COR-L47 (cell line): ENCODE data around the gene CIB2.

Experiments
- DNase-seq: peaks from one replicate; lab custom pipeline; 2025; lab: John Stamatoyannopoulos, UW

The CIB2 gene

DNA sequence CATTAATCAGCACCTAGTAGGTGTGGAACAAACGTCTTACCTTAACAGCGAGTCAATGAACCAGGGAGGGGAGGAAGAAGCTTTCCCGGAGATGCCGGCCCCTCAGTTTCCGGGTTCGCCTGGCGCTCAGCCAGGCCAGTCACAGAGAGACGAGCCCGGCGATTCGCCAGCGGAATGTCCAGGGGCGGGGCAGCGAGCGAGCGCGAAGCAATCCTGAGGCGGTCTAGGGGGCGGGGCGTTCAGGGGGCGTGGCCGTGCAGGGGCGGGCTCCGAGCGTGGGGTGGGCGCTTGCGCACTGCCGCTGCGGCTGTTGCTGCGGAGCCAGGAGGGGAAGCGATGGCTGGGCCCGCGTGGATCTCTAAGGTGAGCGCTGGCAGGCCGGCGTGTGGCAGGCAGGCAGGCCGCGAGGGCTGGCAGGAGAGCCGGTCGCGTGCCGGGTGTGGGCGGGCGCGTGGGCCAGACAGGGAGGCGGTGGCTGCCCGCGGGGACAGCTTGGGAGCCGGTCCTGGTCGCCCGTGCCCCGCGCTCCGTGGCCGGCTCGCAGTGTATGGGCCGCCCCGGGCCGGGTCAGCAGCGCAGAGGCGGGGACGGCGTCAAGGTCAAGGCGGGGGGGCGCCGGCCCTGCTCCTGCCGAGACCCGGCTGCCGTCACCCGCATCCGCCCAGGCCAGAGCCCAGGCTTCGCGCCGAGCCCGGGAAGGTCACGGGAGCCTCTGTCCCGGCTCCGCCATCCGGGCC is 18.0 kb upstream of the CIB2 start, which contains the start of gene IDH3A:
Gene IDH3A, plus strand, starts transcription at position 295 of the 737 bp plus-strand sequence. Its CDS starts 42 bp downstream, at position 337.
- peak; percentile 96 for DNase-seq

DNA sequence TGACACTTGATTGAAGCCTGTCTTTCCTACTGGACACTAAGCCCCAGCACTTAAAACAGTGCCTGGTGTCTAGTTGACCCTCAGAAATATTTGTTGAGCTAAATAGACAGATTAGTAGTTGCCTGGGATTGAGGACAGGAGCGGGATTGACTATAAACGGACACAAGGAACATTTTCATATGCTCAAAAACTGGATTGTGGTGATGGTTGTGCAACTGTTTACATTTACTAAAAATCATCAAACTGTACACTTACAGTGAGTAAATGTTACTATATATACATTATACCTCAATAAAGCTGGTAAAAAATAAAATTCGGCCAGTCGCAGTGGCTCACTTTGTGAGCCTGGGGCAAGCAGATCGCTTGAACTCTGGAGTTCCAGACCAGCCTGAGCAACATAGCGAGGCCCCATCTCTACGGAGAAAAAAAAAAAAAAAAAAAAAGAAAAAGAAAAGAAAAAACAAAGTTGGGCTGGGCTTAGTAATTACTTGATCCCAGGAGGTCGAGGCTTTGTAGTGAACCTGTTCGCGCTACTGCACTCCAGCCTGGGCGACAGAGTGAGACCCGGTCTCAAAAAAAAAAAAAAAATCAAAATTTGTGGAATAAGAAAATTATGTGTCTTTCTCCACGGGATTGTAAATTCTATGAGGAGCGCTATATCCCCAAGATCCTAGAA is 17.3 kb upstream of the CIB2 start:
- no peak for DNase-seq

DNA sequence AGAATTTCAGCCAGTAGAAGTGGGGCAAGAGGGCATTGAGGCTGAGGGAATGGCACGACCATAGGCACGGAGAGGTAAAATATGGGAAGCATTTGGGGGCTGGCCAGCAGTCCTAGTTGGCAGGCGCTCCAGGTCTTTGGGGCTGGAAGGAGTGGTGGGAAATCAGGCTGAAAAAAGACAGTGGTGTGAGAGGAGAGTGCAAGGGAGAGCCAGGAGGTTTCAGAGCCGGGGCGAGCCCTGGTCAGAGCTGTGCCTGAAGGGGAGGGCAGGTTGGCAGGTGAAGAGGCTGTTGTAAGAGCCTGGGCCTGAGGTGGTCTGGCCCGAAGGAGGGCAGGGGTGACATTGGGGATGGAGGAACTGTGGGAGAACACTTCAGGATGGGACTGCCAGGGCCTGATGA is 16.3 kb upstream of the CIB2 start:
- no peak for DNase-seq

DNA sequence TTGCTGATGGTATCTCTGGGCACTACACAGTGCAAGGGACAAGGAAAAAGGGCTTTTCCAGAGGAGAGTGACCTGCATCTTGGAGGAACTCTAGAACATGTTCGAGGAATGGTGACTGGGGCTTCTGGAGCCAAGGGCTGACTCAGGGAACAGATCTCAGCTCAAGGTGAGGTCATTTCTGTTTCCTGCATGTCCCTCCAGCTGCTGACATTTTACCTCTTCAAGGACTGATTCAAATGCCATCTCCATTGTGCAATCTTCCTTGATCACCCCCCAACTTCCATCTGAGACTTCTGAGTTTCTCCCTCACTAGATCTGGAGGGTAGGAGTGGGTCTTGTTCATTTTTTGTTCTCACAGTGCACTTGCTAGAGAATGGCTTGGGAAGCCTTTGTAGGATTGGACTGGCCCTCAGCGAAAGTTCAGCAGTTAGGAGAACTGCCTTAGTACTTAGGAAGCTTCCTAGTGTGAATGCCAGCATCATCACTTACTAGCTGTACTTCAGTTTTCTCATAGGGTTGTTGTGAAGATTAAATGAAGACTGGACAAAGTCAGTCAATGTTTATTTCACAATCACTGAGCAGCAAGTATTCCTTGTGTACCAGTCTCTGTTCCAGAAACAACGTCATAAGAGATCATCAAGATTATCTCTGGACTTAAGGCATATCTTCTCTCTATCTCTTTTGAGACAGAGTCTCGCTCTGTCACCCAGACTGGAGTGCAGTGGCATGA is 15.3 kb upstream of the CIB2 start:
- DNase-seq, result no peak

DNA sequence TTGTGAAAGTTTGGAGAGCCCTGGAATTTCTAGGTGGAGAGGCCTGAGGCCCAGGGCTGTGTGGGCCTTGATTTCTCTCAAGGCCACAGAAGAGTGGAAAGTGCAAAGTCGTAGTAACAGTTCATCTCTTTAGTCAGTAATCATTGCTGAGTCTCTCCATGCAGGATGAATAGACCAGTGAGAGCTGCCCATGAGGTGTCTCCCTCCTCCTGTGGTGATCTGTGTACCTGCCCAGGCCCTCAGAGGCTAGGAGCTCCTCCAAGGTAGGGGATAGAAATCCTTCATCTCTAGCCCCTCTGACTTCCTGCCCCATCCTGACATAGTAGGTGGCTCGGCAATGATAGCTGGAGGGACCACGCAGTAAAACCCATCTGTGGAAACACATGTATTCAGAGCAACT is 11.1 kb upstream of the CIB2 start:
- no peak for DNase-seq

DNA sequence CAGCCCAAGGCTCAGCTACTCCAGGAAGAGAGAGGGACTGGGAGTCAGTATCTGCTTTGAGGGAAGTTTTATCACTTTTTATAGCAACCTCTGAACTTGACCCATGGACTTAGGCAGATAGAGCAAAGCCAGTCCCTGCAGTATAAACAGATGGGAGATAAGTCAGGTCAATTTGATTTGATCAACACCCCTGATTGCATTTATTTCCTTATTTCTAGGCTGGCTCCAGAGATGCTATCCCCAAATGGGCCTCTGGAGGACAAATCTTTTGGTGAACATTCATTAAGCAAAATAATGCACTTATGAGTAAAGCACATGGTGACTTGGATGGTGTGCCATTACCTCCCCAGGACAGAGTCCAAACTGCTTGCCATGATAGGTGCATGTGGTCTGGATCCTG is 9.0 kb upstream of the CIB2 start:
- no peak for DNase-seq

DNA sequence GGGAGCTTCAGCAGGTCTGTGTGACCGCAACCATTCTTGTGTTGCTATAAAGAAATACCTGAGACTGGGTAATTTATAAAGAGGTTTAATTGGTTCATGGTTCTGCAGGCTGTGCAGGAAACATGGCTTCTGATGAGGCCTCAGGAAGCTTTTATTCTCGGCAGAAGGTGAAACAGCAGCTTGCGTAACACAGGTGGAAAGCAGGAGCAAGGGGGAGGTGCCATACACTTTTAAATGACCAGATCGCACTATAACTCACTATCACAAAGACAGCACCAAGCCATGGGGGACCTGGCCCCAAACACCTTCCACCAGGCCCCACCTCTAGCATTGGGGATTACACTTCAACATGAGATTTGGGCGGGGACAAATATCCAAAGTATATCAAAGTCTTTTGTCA is 8.3 kb upstream of the CIB2 start:
- no peak for DNase-seq

DNA sequence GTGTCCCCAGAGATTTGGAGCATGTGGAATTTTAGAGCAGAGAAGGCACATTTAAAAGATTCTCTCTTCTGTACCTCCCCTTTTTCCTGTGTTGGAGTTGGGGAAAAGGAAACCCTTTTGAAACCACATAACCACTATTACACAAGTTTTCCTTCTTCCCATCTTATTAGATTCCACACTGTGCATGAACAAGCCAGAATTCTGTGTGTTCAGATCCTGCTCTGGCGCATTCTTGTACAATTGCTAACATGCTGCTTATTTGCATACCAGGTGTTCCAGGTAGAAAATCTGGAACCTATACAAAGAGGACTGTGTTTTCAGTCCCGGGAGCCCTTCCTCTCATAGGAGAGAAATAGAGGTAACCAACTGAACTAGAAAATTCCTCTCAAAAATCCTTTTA is 2.6 kb upstream of the CIB2 start:
- DNase-seq, result no peak

DNA sequence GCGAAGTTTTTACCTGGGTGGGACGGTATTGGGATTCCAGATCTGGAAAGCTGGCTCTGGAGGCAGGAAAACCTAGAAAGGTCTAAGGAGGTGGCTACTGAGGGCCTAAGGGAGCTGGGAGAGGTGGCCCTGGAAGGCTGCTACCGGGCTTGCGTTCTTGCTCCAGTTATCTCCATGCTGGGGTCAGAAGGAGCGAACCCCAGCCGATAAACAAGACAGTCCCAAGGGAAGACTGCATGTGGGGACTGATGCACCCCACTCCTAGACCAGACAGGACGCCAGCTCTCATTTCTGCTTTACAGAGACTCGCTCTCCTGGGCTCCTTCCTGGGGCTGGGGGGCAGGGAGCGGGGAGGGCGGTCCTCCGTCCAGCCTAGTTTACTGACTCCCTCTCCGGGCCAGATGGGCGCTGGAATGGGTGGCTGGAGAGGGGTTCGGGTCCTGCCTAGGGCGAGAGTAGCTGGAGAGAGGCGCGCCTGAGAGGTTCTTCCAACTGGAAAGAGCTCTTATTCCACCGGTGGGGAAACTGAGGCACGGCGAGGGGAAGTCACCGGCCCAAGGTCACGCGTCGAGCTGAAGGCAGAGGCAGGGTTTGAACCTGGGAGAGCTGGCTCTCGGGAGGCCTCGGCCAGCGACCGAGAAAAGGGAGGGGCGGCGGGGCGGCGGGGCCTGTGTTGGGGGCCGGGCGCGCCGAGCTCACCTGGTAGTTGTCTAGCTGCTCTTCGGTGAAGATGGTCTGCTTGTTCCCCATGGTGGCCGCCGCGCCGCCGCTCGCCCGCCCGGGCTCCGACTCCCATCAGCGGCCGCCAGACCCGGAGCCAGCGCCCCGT is 565 bp downstream of the CIB2 start:
- DNase-seq, result no peak

DNA sequence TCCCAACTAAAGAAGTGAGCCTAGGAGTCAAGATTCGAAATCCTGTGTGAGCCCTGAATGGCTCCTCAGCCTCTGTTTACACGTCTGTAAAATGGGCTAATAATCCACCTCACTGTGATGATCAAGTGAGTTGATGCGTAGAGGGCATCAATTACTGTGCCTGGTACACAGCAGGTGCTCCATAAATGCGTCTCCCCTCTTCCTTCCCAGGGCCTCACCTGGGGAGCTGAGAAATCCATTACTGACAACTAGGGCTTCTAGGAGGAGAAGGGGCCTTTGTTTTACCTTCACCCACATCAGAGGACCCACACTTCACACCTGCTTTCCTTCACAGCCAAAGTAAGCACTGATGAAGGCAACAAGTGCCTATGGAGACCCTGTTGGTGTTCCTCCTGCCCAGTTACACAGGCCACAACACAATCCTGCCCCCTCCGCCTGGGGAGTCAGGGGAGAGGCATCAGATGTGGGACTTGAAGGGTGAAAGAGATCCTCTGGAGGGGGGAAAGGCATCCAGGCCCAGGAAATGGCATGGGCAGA is 1.4 kb downstream of the CIB2 start:
- no peak for DNase-seq

DNA sequence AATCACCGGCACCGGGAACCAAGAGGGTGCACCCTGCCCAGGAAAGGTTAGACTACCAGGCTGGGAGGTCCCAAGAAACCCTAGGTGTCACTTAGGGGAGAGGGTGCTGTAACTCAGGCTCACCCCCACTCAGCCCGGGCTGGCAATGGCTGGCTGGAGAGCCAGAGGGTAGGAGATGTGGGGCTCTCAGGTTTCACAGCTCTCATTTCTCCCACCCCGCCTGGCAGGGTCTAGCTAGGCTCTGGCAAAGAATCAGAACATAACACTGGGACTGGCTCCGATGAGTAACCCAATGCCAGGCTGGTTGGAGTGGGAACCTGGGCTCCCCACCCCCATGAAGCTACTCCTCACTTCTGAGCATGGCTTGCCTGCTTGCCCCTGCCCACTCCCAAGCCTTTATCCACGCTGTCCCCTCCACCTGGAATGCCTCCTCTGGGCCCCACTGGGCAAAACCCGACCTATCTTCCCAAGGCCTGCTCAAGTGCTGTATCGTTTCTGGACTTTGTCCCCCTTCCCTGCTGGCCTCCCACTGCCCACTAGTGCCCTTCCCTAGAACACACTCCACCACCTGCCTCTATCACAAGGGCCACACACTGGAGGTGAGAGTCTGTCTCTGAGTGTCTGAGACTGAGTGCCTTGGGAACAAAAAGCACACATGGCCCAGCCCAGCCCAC is 2.0 kb downstream of the CIB2 start:
- no peak for DNase-seq

DNA sequence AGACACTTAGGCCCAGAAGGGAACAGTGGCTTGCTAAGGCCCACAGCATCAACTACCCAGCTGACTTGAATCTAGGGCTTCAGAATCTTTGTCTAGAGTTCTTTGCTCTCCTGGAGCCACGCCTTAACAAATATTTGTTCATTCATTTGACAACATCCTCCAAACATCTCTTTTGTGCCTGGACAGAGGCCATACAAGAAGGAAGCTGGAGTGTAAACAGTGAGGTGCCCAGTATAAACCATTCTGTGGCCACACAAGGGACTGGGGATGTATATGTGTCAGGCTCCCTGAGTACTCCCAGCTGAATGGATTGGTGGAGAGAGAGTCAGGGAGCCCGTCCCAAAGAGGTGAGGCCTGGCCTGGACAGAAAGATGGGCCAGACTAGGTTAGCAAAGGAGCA is 3.4 kb downstream of the CIB2 start:
- DNase-seq, result no peak

DNA sequence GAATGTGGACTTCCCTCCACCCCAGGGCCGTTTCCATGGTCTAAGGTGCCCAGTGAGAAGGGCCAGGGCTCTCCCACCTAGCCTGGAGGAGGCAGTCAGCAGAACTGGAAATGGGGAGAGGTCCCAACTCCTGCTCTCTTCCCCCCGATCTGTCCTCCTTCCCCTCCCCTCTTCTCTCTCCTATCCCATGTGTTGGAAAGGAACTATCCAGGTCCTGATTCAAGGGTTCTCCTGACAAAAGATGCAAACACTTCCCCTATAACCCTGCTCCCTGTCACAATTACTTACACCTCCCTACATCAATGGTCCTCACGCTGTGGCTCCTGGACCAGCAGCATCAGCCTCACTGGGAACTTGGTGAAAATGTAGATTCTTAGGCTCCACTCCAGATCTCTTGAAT is 6.0 kb downstream of the CIB2 start:
- DNase-seq, result no peak

DNA sequence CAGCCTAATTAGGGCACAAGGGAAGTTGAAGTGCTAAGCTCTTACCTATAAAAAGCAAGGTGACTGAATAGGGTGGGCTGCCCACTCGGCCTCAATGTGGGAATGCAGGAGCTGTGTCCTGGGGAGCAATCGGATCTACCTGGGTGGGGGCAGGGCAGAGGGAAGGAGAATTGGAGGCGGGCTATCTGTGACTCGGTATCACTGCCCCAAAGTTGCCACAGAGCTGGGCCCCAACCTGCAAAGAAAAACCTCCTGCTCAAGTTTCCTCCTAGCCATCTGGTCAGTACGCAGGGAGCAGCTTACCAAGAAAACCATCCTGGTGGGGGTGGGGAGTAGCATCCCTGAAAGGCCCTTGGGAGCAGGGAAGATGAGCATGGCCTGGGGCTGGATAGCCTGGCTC is 10.7 kb downstream of the CIB2 start:
- no peak for DNase-seq

DNA sequence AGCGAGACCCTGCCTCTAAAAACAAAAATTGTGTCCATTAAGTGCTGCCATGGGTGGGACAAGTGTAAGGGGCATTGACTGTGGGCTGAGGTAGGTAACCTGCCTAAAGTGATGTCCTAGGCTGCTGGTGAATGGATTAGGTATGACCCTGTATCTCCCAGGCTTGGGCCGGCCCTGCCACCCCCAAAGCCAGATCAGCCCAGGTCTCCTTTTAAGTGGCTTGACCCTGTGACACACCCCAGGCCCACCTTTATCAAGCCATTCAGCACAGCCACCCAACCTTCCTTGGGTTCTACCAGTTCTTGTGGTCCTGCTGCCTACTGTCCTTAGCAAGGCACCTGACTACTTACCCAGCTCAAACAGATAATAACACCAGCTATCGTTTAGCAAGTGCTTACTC is 18.7 kb downstream of the CIB2 start:
- DNase-seq, result no peak

DNA sequence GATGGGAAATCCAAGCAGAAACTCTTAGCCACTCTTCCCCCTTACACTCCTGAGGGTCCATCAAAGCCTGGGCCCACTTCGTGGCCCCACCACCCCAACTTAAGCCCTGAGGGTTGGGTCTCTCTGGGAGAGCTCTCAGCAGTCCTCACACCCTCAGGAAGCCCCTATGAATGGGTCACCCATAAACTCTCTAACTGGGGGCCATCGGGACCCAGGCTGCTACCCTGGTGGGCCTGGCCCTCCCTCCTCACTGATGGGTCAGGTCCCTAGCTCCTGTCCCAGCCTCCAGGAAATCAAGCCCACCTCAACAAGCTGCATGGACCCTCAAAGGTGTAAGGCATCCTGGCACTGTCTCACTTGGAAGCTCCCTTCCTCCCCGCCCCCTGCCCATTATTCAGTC is 19.5 kb downstream of the CIB2 start:
- DNase-seq, result no peak

DNA sequence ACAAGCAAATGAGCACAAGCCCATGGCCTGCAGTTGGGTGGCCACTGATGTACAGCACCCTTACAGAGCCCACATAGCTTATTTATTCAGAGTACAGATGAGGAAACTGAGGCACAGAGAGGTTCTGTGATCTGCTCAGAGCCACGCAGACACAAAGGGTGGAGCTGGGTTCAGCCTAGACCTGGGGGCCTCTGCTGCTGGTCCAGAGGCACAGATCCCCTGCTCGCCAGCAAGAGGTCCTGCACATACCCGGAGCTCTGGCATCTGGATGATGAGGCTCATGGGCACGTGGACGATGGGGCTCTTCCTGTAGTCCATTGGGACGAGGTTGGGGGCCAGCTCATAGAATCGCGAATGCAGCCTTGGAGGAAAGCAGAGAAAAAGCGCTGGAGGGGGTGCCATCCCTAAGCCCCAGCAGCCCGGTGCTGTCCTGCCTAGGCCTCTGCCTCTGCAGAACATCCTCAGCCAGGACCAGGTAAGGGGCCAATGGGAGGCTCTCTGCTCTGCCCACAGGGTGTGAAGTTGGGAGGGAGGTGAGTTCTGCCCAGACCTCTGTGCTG is 20.2 kb downstream of the CIB2 start:
- no peak for DNase-seq

DNA sequence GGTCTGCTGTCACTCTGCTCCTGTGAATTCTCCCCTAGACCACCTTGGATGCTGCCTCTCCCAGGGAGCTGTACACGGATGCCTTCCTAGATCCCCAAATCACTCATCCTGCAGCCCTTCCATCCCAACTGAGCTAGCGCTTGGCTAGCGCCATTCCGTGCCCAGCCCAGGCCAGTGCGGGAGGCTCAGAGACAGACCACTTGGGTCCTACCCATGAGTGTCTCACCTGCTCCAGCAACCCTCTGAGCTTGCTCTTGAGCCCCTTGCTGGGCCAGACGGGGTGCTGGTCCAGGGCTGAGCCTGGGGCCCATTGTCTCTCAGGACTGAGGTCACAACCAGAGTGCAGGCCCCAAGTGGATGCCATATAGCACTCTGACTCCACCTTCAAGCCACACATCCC is 21.1 kb downstream of the CIB2 start:
- DNase-seq, result no peak

DNA sequence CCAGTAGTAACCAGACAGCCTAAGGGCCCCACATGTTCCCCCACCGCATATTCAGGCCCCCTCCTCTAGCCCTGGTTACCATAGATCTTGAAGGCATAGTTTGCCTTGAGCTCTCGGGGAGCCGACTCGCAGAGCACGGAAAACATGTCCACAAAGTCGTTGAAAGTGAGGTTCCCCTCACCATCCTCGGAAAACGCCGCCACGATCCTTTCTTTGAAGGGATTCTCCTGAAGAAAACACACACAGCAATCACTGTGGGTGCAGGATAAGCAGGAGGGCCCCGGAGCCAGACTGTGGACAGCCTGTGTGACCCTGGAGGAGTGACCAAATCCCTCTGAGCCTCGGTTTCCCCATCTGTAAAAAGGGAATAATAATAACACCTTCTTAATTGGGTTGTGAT is 22.1 kb downstream of the CIB2 start:
- no peak for DNase-seq

DNA sequence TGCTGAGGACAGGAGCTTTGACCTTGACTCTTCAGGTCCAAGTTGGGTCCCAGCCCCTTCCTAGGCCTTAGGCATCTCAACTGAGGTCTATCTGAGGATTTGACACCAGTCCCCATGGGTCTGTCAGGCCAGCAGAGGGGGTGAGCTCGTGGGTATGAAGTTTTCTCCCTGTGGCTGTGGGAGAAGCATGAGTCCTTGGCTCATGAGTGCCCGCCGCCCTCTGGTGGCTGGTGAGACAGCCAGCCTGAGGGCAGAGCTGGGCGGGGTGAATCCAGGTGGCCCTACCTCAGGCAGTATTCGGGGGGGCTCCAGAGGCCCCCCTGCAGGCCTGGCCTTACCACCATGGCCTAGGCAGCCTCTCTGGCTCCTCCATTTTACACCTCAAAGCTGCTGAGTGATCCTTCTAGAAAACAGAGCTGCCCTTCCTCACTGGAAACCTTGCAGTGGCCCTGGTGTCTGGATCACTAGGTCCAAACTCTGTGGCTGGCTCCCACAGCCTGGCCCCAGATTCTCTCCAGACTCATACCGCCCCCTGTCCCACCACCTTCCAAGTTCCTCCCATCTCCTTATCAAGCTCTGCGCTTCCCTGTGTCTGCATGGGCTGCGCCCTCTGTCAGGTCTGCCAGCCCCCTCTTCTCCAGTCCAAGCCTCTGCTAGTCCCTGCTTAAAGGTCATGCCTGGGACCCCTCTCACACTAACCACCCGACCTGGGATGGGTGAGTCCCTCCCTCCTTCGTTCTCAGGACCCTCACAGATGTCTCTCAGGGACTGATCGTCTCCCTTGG is 22.8 kb downstream of the CIB2 start:
- peak; percentile 82 for DNase-seq
